Neutrophil (primary cell): ENCODE measurements around the gene CCL18.
"Not testable (repeated sequence)": the region's sequence is repeated elsewhere in the genome, so short reads cannot be mapped to it uniquely, and the experiment has no call there.

Experiments
- H3K27ac ChIP-seq: fragments of 200-600 bp; sonication (generic); 2 replicates; pipeline ENCODE4 v1.5.1; 2016; ENCODE audit warnings: mild to moderate bottlenecking, moderate library complexity
- H3K27me3 ChIP-seq: fragments of 200-600 bp; sonication (generic); 2 replicates; pipeline ENCODE4 v1.6.0; 2016; ENCODE audit warnings: mild to moderate bottlenecking
- H3K36me3 ChIP-seq: fragments of 200-600 bp; sonication (generic); 2 replicates; pipeline ENCODE4 v1.5.1; 2017
- H3K4me1 ChIP-seq, 2 experiments: fragments of 200-600 bp in 1 of 2; sonication (generic) in 1 of 2; 1 replicate in 1 of 2; 2 replicates in 1 of 2; pipeline versions ENCODE4 v1.5.1 to v1.6.1; 2013 to 2016; ENCODE audit warnings: low read depth in 1 of 2, low read length in 1 of 2, mild to moderate bottlenecking in 1 of 2, moderate library complexity in 1 of 2; ENCODE audit not compliant: control insufficient read depth in 1 of 2, insufficient read depth in 1 of 2
- H3K4me3 ChIP-seq, 2 experiments: fragments of 200-600 bp in 1 of 2; sonication (generic) in 1 of 2; 1 replicate in 1 of 2; 2 replicates in 1 of 2; pipeline ENCODE4 v1.5.1; 2013 to 2016; ENCODE audit warnings: low read depth in 1 of 2, low read length in 1 of 2, mild to moderate bottlenecking in 1 of 2, moderate library complexity in 1 of 2
- H3K9me3 ChIP-seq: fragments of 200-600 bp; sonication (generic); 2 replicates; pipeline ENCODE4 v1.5.1; 2016
- CTCF ChIP-seq: fragments of 200-600 bp; sonication (generic); IDR thresholded peaks from 2 replicates; pipeline ENCODE4 v1.5.1; 2016; ENCODE audit warnings: antibody characterized with exemption

The CCL18 gene

DNA sequence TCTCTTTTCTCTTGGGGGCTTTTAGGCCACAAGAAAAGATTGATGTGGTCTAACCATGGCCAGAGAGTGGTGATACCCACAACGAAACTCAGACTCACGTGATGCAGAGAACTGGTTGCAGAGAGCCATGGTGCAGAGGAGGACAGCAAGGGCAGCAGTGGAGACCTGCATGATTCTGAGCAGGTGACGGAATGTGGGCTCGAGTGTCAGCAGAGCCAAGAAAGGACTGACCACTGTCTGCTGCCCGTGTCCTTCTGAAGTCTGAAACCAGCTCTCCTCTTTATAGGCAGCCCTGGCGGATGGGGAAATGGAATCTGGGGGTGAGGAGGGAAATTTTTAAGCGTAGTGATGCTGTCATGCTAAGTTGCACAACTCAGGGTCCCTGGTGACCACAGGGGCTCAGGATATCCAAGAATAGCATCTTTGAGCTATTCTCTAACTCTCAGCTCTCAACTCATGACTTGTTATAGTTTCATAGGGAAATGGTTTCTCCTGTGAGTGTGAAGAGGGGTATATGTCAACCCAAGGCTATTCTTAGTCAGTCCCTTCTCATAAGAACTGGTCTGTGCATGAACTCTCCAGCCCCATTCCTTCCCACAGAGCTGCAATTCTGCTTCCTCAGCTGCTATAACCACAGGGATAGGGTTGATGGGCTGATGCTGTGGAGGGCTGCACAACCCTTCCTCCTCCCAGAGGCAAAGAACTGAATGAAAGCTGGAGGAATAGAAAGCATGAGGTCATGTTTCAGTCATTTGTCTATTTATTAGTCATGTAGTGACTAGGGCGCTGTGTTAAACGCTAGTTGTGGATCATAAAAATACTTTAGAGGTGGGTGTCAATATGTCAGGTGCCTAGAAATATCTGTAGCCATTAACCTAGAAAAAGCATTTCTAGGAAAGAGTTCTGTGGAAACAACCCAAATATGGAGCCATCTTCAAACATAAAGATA, 26.1 kb downstream of the CCL18 start, which contains the start of gene CCL3:
TSS of gene CCL3 (minus strand) at position 256 of the 949 bp plus-strand sequence. CDS start at position 171, 85 bp downstream.
- Histone ChIP-seq H3K9me3 (no peaks in the 10 kb centered on the region), H3K27me3 (no peaks in the 10 kb centered on the region), H3K27ac (no peak within 1 kb of the TSS), H3K36me3 (no peaks in the 10 kb centered on the region), H3K4me1 (peaks cover 19 to 23% of the 10 kb centered on the region in 2 experiments), H3K4me3 (no peak within 1 kb of the TSS)
- TF ChIP-seq CTCF, result no peak

GRCh38 chr17:36092230-36092629, 28.2 kb downstream of the CCL18 start:
- H3K4me1 ChIP-seq, result peaks cover 12 to 17% of the 10 kb centered on the region in 2 experiments

DNA sequence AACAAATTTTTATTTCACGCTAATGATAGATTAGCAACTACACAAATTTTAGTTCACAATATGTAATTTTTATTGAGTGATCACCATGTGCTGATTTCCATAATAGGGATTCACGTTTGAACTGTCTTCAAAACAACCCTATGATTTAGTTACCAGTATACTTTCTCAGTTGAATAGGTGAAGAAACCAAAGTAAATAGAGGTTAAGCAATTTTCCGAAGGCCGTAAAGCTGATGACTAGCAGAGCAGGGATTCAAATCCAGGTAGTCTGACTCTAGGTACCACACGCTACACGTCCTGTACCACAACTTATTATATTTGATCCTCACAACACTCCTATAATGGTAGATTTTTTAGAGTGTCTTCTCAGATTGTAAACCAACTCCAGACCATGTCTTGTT, 28.6 kb downstream of the CCL18 start:
- not testable (repeated sequence) for H3K4me3 ChIP-seq, H3K36me3 ChIP-seq, H3K27ac ChIP-seq, H3K9me3 ChIP-seq, H3K27me3 ChIP-seq
- peaks cover 12 to 17% of the 10 kb centered on the region in 2 experiments for H3K4me1 ChIP-seq

More at GRCh38 chr17:36092230-36092629, 28.2 kb downstream of the CCL18 start:
- TF ChIP-seq CTCF, result no peak
- Histone ChIP-seq H3K27me3 (no peaks in the 10 kb centered on the region), H3K4me3 (no peak overlapping the region), H3K9me3 (no peaks in the 10 kb centered on the region), H3K27ac (no peak overlapping the region), H3K36me3 (no peaks in the 10 kb centered on the region)

GRCh38 chr17:36094232-36094631, 30.2 kb downstream of the CCL18 start:
- Histone ChIP-seq H3K27me3 (no peaks in the 10 kb centered on the region), H3K4me1 (peaks cover 12 to 17% of the 10 kb centered on the region in 2 experiments), H3K27ac (no peak overlapping the region), H3K36me3 (no peaks in the 10 kb centered on the region), H3K9me3 (no peaks in the 10 kb centered on the region), H3K4me3 (no peak overlapping the region)
- no peak for TF ChIP-seq CTCF

DNA sequence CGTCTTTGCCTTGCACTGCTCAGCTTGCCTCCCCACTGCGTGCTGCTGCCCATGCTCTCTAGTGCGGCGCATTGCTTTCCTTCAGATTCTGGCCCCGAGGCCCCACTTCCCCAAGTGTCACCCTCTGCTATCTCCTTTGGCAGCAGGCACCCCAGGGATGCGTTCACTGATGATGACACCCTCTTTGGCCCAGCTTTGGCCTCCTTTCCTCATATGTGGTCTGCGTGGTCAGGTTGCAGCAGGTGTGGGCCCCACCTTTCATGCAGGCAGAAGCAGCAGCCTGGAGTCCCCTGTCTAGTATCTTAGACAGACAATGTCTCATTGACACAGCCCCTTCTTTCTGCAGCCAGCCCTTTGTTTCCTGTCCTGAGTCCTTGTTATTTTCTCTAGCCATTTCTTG, 30.7 kb downstream of the CCL18 start:
- no peak overlapping the region for H3K27ac ChIP-seq
- no peak for TF ChIP-seq CTCF
- H3K9me3 ChIP-seq, result no peaks in the 10 kb centered on the region
- H3K4me1 ChIP-seq, result peaks cover 12 to 17% of the 10 kb centered on the region in 2 experiments
- H3K36me3 ChIP-seq, result no peaks in the 10 kb centered on the region
- no peak overlapping the region for H3K4me3 ChIP-seq
- no peaks in the 10 kb centered on the region for H3K27me3 ChIP-seq

DNA sequence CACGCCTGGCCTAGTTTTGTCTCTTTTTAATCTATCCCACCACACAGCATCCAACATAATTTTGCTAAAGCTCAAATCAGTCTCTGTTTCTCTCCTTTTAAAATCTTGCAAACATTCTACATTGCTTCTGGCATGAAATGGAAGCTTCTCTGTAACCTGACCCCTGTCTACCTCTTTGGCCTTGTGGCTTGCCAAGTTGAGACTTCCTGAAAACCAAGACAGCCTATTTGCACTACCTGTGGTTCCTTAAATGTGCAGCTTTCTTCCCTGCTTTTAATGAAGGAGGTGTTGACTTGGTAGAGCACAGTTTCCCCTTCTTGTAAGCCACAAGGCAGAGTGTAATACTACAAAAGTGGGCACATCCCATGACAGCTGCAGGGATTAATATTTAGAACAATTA, 31.9 kb downstream of the CCL18 start:
- Histone ChIP-seq H3K4me1 (peaks cover 9 to 17% of the 10 kb centered on the region in 2 experiments), H3K4me3 (no peak overlapping the region), H3K27me3 (no peaks in the 10 kb centered on the region), H3K27ac (no peak overlapping the region), H3K9me3 (no peaks in the 10 kb centered on the region), H3K36me3 (no peaks in the 10 kb centered on the region)
- TF ChIP-seq CTCF, result no peak

GRCh38 chr17:36099004-36099403, 34.9 kb downstream of the CCL18 start:
- H3K27ac ChIP-seq, H3K9me3 ChIP-seq, H3K4me3 ChIP-seq, H3K27me3 ChIP-seq, H3K36me3 ChIP-seq: not testable (repeated sequence)
- H3K4me1 ChIP-seq, result peaks cover 26 to 34% of the 10 kb centered on the region in 2 experiments
